Stomach (tissue), 4 donors: Measurements from ENCODE around the gene E4F1.

ENCODE experiments used
- CTCF ChIP-seq, 7 experiments: fragments of 450-650 bp in 4 of 7; fragments of 200-600 bp in 3 of 7; sonication (generic) in 3 of 7; IDR thresholded peaks; one replicate each; pipeline ENCODE4 v1.5.1; 2016 to 2019; ENCODE audit warnings: antibody characterized with exemption in 7 of 7, control low read depth in 2 of 7, mild to moderate bottlenecking in 1 of 7
- POLR2AphosphoS5 ChIP-seq, 3 donors: sonication (generic); formaldehyde crosslinking; IDR thresholded peaks; one replicate each; pipeline ENCODE4 v1.6.1; 2016; ENCODE audit warnings: antibody characterized with exemption in 3 of 3

- TF ChIP-seq CTCF (IDR thresholded peaks at IDR 0.05) (no peak), POLR2AphosphoS5 (IDR thresholded peaks at IDR 0.05) (no peak)
Measured at GRCh38 chr16:2229632-2230250, 6.3 kb downstream of the E4F1 start.
